GM12874 (cell line): ENCODE data around the gene PSMD6.

Experiments used
- TF ChIP-seq, protein P1 (sequence below): IDR thresholded peaks from 2 replicates; pipeline ENCODE4 v1.5.1; 2011; ENCODE audit warnings: low read depth, mild to moderate bottlenecking, control low read depth, low read length, moderate library complexity; ENCODE audit not compliant: insufficient read depth

Gene PSMD6

DNA sequence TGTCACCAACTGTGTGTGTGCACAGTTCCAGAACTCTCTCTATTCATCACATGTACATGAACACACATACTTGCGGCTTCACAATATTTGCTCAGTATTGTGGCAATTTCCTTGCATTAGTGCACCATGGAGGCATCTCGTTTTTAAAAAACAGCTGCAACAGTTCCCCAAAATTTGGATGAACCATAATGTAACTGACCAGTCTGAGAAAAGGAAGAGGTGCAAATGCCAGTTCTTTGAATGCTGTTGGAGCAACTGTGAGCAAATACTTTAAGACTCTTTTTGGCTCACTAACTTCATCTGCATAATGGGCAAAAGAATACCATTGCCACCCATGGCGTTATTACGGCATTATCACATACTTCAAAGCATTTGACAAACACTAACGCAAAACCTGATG is 38.3 kb upstream of the PSMD6 start:
- TF ChIP-seq, protein P1, sequence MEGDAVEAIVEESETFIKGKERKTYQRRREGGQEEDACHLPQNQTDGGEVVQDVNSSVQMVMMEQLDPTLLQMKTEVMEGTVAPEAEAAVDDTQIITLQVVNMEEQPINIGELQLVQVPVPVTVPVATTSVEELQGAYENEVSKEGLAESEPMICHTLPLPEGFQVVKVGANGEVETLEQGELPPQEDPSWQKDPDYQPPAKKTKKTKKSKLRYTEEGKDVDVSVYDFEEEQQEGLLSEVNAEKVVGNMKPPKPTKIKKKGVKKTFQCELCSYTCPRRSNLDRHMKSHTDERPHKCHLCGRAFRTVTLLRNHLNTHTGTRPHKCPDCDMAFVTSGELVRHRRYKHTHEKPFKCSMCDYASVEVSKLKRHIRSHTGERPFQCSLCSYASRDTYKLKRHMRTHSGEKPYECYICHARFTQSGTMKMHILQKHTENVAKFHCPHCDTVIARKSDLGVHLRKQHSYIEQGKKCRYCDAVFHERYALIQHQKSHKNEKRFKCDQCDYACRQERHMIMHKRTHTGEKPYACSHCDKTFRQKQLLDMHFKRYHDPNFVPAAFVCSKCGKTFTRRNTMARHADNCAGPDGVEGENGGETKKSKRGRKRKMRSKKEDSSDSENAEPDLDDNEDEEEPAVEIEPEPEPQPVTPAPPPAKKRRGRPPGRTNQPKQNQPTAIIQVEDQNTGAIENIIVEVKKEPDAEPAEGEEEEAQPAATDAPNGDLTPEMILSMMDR: no peak

DNA sequence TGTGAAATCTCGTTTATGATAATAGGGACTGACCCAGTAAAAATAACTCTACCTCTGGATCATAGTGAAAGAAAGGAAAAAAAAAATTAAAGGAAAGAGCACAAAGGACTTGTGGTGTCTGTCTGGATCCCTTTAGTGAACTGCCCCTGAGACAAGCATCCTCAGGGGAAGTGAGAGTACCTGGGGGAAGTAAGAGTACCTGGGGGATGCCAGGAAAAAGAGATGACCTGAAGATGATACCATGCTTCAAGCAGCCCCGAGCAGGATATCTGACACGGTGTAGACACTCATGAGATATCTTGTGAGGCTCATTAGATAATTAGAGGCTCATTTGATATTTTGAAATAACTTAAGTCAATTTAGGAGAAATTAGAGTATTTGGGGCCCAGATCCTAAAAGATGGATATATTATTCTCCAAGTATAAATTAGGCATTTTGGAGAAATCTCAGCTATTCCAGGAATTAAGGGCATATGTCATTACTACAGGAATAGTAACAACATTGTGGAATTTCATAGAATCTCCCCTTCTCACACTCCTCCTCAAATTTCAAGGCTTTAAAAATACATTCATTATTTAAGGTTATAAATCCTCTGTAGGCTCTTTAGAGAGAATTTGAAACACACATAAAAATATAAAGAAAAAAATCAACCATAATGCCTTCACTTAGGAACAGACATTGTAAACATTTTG is 36.3 kb upstream of the PSMD6 start:
- TF ChIP-seq, protein P1: no peak

DNA sequence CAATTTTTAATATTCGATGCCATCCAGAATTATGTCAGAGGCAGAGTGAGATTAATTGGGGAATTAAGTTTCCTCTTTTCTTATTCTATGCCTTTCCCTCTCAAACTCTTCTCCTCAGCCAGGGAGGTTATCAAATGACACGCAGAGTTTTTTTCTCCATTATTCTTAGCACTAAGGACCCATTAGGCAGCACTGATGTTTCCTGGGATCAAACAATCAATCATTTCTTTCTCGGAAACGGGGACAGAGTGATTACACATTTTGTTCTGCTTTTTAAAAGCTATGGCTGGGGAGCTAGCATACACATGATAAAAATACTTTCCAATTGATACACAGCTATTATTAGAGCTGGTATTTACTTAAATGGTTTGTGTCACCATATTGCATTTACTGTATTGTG is 35.3 kb upstream of the PSMD6 start:
- TF ChIP-seq, protein P1: no peak

DNA sequence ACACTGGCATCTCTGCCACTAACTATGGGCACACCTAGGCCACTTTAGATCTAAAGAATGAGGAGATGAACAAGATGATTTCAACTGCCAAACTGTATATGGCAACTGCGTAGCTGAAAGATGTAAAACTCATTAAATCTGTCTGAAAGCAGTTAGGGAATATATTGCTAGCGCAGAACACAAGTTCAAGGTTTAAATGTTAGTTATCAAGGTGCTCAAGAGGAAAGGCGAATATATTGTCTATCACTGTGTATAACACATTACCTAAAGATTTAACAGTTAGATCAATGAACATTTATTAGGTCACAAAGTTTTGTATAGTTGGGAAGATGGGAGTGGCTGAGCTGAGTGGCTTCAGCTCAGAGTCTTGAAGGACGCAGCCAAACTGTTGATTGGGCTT is 33.9 kb upstream of the PSMD6 start:
- TF ChIP-seq, protein P1: no peak

DNA sequence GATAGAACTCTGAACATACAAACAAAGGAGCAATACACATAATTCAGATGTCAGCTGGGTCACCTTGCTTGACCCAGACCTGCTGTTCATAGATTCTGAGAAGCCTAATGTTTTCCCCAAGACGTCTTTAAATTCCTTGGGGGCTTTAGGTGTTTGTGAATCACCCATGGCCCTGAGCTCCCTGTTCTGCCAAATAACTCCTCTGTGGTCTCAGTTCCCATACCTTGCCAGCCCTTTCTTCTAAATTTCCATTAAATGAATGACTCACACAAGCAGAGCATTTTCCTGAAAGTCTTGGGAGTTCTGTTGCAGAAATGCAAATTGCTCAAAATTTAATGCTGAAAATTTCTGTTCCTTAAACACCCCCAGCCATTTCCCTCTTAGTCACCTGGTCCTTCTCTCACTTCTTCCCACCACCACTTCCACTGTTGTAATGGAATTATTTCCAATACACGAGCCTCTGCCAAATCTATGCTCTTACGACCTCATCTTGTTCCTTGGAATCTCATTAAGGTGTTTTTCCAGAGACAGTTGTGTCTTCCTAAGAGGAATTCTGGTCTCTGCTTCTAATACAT is 33.4 kb upstream of the PSMD6 start:
- TF ChIP-seq, protein P1: no peak

DNA sequence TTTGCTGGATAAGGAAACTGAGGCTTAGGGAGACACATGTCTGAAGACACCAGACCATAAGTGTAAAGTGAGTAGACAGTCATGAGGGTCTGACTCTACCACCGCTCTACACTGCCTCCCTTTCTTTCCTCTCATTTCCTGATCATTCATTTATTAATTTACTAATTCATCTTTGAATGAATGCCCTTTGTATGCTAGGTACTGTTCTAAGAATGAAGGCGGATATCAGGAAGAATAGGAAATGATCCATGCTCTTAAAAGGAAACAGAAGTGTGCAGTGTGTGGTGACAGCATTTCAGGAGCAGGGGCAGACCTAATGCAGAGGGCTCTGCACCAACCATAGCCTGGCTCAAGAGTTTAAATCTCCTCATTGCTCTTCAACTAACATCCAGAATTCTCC is 31.8 kb upstream of the PSMD6 start:
- TF ChIP-seq, protein P1: no peak

DNA sequence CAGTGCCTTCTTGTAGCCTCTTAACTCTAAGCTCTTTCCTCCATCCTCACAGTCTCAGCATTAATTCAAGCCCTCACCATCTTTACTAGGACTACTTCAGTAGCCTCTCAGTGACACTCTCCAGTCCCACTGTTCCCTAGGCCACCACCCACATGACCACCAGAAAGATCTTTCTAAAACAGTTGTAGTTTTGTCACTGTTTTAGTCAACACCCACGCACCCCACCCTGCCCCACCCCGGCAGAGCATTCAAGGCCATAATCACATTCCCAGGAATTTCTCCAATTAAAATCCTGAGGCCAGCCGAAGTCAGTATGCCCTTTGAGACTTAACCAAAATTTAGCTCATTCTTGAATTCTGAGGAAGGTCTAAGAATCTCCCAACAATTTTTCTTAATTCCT is 31.2 kb upstream of the PSMD6 start:
- TF ChIP-seq, protein P1: no peak
